Endothelial cell of umbilical vein (primary cell): ENCODE measurements around the gene RBM47.

Experiments used
- CTCF ChIP-seq, 2 donors: IDR thresholded peaks; 1 replicate in 1 of 2; 2 replicates in 1 of 2; pipeline ENCODE4 v1.5.1; 2011; ENCODE audit warnings: low read length in 2 of 2, mild to moderate bottlenecking in 2 of 2, moderate library complexity in 2 of 2, control low read depth in 1 of 2, inconsistent platforms in 1 of 2, low read depth in 1 of 2; ENCODE audit not compliant: insufficient read depth in 1 of 2; ENCODE audit errors: extremely low read depth in 1 of 2
- EZH2 ChIP-seq: IDR thresholded peaks from 2 replicates; pipeline ENCODE4 v1.6.1; 2012; ENCODE audit warnings: borderline replicate concordance, low read depth, mild to moderate bottlenecking, moderate library complexity, low read length, inconsistent platforms; ENCODE audit not compliant: severe bottlenecking
- FOS ChIP-seq: IDR thresholded peaks from 2 replicates; pipeline ENCODE4 v1.6.1; 2011; ENCODE audit warnings: mild to moderate bottlenecking, low read length, moderate library complexity, borderline replicate concordance; ENCODE audit not compliant: insufficient read depth
- GATA2 ChIP-seq: IDR thresholded peaks from 2 replicates; pipeline ENCODE4 v1.7.0; 2011; ENCODE audit warnings: low read depth, mild to moderate bottlenecking, moderate library complexity, mixed read lengths, low read length; ENCODE audit not compliant: insufficient read length, insufficient read depth
- JUN ChIP-seq: IDR thresholded peaks from 2 replicates; pipeline ENCODE4 v1.6.1; 2011; ENCODE audit warnings: borderline replicate concordance, low read depth; ENCODE audit not compliant: insufficient read length, insufficient read depth
- MAX ChIP-seq: IDR thresholded peaks from 2 replicates; pipeline ENCODE4 v1.6.1; 2011; ENCODE audit not compliant: insufficient read depth, insufficient read length
- MYC ChIP-seq: IDR thresholded peaks from one replicate; pipeline ENCODE4 v1.6.1; 2011; ENCODE audit warnings: mild to moderate bottlenecking, low read depth, low read length
- POLR2A ChIP-seq: IDR thresholded peaks from 2 replicates; pipeline ENCODE4 v1.6.1; 2012; ENCODE audit warnings: low read depth, mild to moderate bottlenecking, control low read depth, low read length
- POLR2AphosphoS5 ChIP-seq: IDR thresholded peaks from 2 replicates; pipeline ENCODE4 v1.6.1; 2012; ENCODE audit warnings: low read depth, mild to moderate bottlenecking, control low read depth, low read length, moderate library complexity; ENCODE audit not compliant: insufficient read depth

DNA sequence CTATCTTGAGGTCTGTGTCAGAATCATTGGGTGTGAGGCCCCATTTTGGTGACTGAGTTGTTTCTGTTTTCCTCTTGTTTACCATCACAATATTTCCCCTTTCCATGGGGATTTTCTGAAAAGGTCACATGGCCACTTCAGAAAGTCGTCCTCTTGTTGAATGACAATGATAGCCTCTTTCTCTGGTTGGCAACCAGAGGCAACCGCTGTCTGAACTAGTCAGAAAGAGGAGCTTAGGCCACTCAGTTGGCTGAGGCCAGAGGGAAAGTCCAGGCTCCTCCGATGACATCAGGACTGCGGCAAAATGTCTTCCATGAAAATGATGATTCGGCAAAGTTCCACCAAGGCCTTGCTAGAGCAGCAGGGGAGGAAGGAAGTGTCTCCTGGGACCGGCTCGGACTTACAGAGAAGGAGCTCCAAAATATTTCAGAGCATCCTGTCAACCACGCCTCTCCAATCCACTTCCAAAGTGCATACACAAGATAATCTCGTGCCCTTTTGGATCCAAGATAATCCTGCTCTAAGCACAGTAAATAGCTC is 19.1 kb upstream of the RBM47 start:
- TF ChIP-seq POLR2A, result no peak
- no peak for TF ChIP-seq CTCF (IDR thresholded peaks at IDR 0.05; ENCODE audit: extremely low read depth in 1 of 2, insufficient read depth in 1 of 2, low read depth in 1 of 2, low read length in 2 of 2)
- no peak for TF ChIP-seq EZH2
- no peak for TF ChIP-seq POLR2AphosphoS5
- TF ChIP-seq MAX, result no peak
- no peak for TF ChIP-seq JUN
- TF ChIP-seq MYC, result no peak
- no peak for TF ChIP-seq FOS
- TF ChIP-seq GATA2, result no peak
